Stimulated activated naive CD8-positive, alpha-beta T cell treated with anti-CD3 and anti-CD28 coated beads, Interleukin-15, Interleukin-2, amounts not matched to agents 100 ng/mL and 50 ng/mL, for 24 hours (primary cell): ENCODE measurements around the gene ANKRD28.
A peak's percentile ranks its signal among the peaks of the same experiment; 100 is the strongest.

Source experiments
- H3K27ac Mint-ChIP-seq: one replicate; pipeline ENCODE4 v1.8.0; 2021; ENCODE audit warnings: mild to moderate bottlenecking, mixed read lengths
- H3K27me3 Mint-ChIP-seq: one replicate; pipeline ENCODE4 v1.8.0; 2021; ENCODE audit warnings: mixed read lengths
- H3K36me3 Mint-ChIP-seq: one replicate; pipeline ENCODE4 v1.8.0; 2021; ENCODE audit warnings: low read depth, mixed read lengths
- H3K4me1 Mint-ChIP-seq: one replicate; pipeline ENCODE4 v1.8.0; 2021; ENCODE audit warnings: low read depth, mixed read lengths
- H3K4me3 Mint-ChIP-seq: one replicate; pipeline ENCODE4 v1.8.0; 2021; ENCODE audit warnings: mild to moderate bottlenecking, mixed read lengths
- H3K9me3 Mint-ChIP-seq: one replicate; pipeline ENCODE4 v1.8.0; 2021; ENCODE audit warnings: mixed read lengths

ANKRD28 gene

DNA sequence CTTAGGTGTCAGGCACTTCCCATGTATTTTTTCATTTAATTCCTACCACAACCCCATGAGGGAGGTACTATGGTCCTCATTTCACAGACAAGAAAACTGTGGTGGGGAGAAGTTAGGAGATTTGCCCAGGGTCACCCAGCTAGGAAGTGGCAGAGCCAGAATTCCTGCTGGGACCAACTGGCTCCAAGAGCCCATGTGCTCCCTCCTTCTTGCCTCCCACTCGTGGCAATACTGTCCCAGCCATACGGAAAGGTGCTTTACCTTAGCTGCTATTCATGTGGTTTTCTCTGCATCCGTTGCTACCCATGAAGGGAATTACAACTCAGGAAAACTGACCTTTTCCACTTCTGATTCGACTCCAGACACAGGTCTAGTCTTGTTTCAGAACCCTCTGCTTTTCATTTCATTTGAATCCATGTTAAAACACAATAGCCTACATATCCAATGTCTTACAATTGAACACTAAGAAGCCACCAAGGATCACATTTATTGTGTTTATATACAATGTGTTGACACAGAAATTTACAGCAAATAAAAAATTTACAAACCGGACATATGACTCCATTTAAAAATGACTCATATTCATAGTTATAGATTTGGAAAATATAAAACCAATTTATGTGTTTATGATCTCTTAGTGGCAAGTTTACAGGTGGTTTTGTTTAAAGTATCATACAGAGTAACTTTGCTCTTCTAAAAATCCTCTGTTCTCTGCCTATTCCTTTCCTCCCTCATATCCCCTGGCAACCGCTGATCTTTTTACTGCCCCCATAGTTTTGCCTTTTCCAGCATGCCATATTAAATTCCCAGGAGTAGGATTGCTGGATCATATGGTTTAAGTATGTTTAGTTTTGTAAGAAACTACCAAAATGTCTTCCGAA lies 137.5 kb downstream of the ANKRD28 start:
- Mint-ChIP-seq H3K9me3 (peaks cover 20% of the 10 kb centered on the region), H3K36me3 (peaks cover 21% of the 10 kb centered on the region), H3K4me3 (no peak overlapping the region), H3K27ac (no peak overlapping the region), H3K27me3 (peaks cover 5% of the 10 kb centered on the region), H3K4me1 (peaks cover 12% of the 10 kb centered on the region)

DNA sequence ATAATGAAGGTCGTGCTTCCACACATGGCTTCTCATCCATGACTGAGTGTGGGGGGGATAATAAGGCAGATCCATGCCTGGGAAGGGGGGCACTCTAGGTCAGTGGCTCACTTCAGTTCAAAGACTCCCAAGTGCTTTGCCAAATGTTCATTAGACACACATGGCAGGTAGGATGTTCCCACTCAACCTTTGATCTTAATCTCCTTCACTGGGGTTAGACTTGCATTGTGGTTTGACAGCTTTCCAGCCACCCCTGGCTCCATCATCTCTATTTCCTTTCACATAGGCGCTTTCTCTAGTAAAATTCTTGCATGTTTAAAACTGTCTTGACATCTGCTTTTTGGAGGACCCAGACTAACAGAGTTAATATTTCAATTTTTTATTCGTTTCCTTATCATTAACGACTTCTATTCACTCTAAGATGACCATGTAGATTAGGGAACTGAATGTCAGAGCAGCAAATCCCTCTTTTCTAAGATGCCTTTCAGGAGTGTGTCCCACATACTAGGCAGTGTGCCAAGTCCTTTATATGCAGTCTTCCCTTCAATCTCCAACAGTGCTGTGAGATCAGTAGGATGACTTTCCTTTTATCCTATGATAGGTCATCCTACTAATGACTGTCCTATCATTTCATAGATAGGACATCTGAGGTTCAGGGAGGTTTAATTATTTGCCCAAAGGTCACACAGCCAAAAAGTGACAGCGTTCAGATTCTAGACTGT lies 138.4 kb downstream of the ANKRD28 start:
- Mint-ChIP-seq H3K27me3 (peaks cover 5% of the 10 kb centered on the region), H3K36me3 (peaks cover 20% of the 10 kb centered on the region), H3K9me3 (peaks cover 20% of the 10 kb centered on the region), H3K4me1 (peaks cover 12% of the 10 kb centered on the region), H3K27ac (no peak overlapping the region), H3K4me3 (no peak overlapping the region)

DNA sequence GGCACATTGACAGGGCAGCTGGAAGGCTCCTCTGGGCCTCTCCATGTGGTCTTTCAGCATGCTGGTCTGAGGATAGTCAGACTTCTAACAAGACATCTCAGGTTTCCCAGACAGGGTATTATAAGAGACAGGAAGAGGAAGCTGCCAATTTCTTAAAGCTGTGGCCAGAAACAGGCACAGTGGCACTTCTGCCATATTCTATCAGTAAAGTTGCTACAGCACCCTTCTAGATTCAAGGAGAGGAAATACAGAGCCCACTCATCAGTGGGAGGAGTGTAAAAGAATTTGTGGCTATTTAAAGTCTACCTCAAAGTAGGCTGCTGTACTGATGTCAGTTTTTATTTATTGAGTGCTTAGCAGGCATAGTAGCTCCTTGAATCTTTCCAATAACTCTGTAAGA lies 140.8 kb downstream of the ANKRD28 start:
- H3K9me3 Mint-ChIP-seq, result peaks cover 20% of the 10 kb centered on the region
- H3K4me1 Mint-ChIP-seq, result peaks cover 12% of the 10 kb centered on the region
- H3K4me3 Mint-ChIP-seq, result no peak overlapping the region
- H3K36me3 Mint-ChIP-seq, result peaks cover 20% of the 10 kb centered on the region
- H3K27ac Mint-ChIP-seq, result no peak overlapping the region
- peaks cover 11% of the 10 kb centered on the region for H3K27me3 Mint-ChIP-seq

DNA sequence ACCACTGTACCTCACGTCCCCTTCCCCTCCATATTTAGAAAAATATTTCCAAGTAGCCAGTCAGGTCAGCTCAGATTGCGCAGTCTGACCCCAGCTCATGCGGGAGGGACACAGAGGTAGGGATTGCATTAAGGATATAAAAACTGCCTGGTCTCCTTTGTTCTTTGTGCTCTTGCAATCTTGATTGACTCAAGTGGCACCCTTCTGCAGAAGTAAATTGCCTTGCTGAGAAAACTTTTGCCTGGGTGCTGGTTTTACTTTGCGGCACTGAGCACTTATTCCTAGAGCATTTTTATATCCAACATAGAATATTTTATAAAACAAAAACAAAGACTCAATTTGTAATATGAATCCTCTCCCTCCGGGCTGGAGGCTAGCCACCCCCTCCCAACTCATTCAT lies 141.4 kb downstream of the ANKRD28 start:
- H3K4me1 Mint-ChIP-seq, result peaks cover 12% of the 10 kb centered on the region
- no peak overlapping the region for H3K4me3 Mint-ChIP-seq
- peaks cover 12% of the 10 kb centered on the region for H3K27me3 Mint-ChIP-seq
- peaks cover 20% of the 10 kb centered on the region for H3K9me3 Mint-ChIP-seq
- H3K36me3 Mint-ChIP-seq, result peaks cover 17% of the 10 kb centered on the region
- H3K27ac Mint-ChIP-seq, result no peak overlapping the region

DNA sequence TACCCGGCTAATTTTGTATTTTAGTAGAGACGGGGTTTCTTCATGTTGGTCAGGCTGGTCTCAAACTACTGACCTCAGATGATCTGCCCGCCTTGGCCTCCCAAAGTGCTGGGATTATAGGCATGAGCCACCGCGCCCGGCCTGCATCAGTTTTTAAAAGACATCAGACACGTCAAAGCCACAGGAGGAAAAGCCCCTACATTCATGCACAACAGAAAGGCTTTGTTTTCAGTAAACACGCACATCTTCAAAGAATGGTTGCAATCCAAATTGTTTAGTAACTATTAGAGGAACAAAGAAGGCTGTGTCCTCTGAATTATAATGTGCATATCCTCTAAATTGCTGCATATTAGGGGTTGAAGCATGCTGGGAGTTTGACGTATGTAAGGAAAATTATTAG lies 142.9 kb downstream of the ANKRD28 start:
- H3K27ac Mint-ChIP-seq, result no peak overlapping the region
- H3K27me3 Mint-ChIP-seq, result peaks cover 19% of the 10 kb centered on the region
- peaks cover 15% of the 10 kb centered on the region for H3K36me3 Mint-ChIP-seq
- peaks cover 11% of the 10 kb centered on the region for H3K4me1 Mint-ChIP-seq
- H3K4me3 Mint-ChIP-seq, result no peak overlapping the region
- peaks cover 17% of the 10 kb centered on the region for H3K9me3 Mint-ChIP-seq

DNA sequence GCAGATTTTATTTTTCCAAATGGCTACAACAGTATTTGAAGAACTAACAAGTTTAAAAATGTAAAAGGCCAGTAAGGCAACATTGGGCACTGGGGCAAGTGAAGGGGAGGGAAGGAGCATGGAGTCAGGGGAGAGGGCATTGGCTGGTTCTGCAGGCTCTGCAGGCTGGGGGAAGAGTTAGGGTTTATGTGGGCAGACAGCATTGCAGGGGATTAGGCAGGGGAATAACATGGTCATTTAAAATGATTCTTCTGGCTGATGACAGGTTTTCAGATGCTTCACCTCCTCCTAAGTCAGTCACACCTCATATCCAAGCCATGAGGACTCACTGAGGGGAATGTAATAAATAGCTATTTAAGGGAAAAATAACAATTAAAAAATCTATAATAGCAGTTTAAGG lies 143.7 kb downstream of the ANKRD28 start:
- Mint-ChIP-seq H3K27me3 (peaks cover 25% of the 10 kb centered on the region), H3K27ac (no peak overlapping the region), H3K36me3 (peaks cover 15% of the 10 kb centered on the region), H3K4me1 (peaks cover 12% of the 10 kb centered on the region), H3K9me3 (peaks cover 22% of the 10 kb centered on the region), H3K4me3 (no peak overlapping the region)

DNA sequence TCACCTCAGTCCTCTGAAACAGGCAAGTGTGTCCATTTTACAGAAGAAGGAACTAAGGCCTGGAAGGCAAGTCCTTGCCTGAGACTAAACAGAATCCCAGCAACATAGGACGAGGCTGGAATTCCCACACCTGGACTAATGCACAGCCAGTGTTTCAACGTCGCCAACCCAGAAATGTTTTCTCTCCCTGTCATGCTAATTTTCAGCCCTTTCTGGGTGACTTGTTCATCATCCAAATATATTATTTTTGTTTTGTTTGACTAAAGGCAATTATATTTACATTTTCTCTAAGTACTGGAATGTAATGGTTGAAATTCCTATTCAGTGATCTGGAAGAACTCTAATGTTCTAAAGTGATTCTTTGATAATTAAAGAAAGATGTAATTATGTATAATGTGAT lies 144.5 kb downstream of the ANKRD28 start:
- H3K9me3 Mint-ChIP-seq, result peaks cover 22% of the 10 kb centered on the region
- H3K36me3 Mint-ChIP-seq, result peaks cover 9% of the 10 kb centered on the region
- H3K4me1 Mint-ChIP-seq, result peaks cover 20% of the 10 kb centered on the region
- H3K27ac Mint-ChIP-seq, result no peak overlapping the region
- no peak overlapping the region for H3K4me3 Mint-ChIP-seq
- H3K27me3 Mint-ChIP-seq, result peaks cover 25% of the 10 kb centered on the region

DNA sequence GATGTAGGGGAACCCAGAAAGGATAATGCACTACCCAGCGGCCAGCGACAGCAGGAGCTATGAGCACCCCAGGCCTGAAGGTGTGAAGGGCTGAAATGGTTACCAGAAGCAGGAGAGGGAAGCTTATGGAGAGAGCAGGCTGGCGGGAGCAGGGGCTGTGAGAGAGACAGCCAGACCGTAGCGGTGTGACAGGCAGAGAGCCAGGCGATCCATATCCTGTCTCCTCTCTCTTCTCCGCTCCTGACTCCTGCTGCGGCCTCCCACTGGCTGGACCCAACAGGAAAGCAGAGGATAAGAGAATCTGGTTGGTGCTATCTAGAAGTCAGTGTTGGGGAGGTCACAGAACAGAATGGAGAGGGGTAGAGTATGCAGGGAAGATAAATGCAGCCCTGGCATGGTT lies 146.4 kb downstream of the ANKRD28 start:
- Mint-ChIP-seq H3K36me3 (peaks cover 9% of the 10 kb centered on the region), H3K27ac (no peak overlapping the region), H3K9me3 (peaks cover 15% of the 10 kb centered on the region), H3K4me1 (peaks cover 40% of the 10 kb centered on the region), H3K27me3 (peaks cover 25% of the 10 kb centered on the region), H3K4me3 (no peak overlapping the region)

DNA sequence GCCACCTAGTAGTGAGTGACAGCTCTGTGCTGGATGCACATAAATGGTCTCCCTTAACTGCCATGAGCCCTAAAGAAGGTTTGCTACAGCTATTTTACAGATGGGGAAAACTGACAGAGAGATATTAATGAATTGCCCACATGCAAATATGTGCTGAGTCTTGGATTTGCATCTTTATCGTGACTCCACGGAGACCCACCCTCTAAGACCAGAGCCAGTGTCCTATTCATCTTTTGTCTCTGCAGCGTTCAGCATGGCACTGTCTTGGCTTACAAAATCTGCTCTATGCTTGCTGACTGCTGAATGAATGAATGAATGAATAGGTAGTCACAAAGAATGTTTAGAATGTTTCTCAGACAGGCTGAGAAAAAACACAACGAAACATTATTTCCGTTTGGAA lies 147.9 kb downstream of the ANKRD28 start:
- H3K4me1 Mint-ChIP-seq, result peaks cover 51% of the 10 kb centered on the region
- no peak overlapping the region for H3K27ac Mint-ChIP-seq
- peaks cover 5% of the 10 kb centered on the region for H3K9me3 Mint-ChIP-seq
- peaks cover 25% of the 10 kb centered on the region for H3K27me3 Mint-ChIP-seq
- no peak overlapping the region for H3K4me3 Mint-ChIP-seq
- peaks cover under 1% of the 10 kb centered on the region for H3K36me3 Mint-ChIP-seq

DNA sequence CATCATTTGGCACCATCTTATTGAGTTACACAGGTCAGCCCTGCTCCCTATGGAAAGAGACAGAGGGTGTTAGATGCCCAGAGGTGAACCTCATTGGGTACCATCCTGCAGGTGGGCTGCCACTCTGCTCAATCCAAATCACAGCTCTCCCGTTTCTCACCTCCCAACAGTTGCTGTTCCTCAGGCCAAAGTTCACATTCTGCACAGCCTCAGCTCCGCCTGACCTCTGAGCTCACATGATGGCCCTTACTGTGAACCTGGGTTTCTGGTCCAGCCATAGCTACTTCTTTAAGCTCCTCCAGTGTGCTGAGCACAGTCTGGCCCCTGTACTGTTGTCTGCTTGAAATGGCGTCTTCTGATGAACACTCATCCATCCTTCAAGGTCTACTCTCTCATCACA lies 148.4 kb downstream of the ANKRD28 start:
- Mint-ChIP-seq H3K9me3 (peaks cover 5% of the 10 kb centered on the region), H3K4me1 (peaks cover 51% of the 10 kb centered on the region), H3K27ac (no peak overlapping the region), H3K4me3 (no peak overlapping the region), H3K27me3 (peaks cover 25% of the 10 kb centered on the region), H3K36me3 (peaks cover 2% of the 10 kb centered on the region)

DNA sequence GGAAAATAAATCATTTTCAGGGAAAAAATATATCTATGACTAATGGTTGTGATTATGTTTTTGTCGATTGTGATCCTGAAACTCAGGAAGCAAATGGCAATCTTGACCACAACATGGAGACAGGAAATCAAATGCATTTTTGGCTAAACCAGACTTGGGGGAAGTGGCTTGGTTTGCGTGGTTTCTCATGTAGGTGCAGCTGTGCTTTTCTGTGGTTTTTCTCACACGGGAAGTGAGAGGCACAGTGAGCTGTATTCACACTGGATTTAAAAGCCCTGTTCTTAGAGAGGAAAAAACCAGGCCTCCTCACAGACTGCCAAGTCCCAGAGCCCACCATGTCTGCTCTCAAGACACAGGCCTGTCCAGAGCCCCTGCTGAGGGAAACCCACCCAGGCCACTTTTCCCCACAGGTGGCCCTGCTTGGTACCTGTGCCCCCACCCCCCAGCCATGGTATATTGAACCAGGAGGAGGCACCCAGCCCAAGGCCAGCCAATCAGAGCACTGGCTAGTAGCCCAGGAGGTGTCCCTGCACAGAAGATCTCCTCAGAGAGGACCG lies 150.1 kb downstream of the ANKRD28 start:
- H3K27ac Mint-ChIP-seq, result peak overlapping the region; percentile 89
- peak overlapping the region; percentile 68 for H3K4me3 Mint-ChIP-seq
- peaks cover 51% of the 10 kb centered on the region for H3K4me1 Mint-ChIP-seq
- H3K9me3 Mint-ChIP-seq, result peaks cover 5% of the 10 kb centered on the region
- peaks cover 23% of the 10 kb centered on the region for H3K27me3 Mint-ChIP-seq
- peaks cover 5% of the 10 kb centered on the region for H3K36me3 Mint-ChIP-seq

DNA sequence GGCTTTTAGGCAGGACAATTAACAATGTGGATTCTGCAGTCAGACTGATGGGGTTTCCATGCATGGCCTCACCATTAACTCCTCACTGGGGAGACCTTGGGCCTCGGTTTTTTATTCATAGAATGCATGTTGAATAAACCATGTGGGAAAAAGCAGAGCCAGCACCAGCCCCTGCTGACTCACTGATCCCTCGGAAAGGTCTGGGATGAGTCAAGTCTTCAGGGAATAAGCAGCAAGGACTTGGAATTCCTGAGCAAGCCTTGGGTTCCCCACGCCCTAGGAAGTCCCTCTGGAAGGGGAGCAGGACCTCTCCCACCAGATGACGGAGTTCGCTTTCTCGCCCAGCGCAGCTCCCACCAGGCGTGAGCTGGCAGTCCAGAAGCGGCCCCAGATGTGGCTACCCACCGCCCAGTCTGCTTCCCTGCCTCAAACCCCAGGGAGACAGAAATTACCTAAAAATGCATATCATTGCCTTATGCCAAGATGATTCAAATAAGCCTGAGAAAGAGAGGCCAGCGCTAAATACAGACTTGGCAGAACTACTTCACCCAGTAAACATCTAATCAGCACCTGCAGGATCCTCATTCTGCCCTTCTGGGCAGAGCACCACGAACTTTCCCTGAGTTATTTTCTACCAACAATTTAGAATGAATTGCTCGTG lies 150.8 kb downstream of the ANKRD28 start:
- Mint-ChIP-seq H3K27ac (peak overlapping the region; percentile 89), H3K27me3 (peaks cover 20% of the 10 kb centered on the region), H3K4me3 (peak overlapping the region; percentile 68), H3K4me1 (peaks cover 51% of the 10 kb centered on the region), H3K36me3 (peaks cover 7% of the 10 kb centered on the region), H3K9me3 (peaks cover 5% of the 10 kb centered on the region)

DNA sequence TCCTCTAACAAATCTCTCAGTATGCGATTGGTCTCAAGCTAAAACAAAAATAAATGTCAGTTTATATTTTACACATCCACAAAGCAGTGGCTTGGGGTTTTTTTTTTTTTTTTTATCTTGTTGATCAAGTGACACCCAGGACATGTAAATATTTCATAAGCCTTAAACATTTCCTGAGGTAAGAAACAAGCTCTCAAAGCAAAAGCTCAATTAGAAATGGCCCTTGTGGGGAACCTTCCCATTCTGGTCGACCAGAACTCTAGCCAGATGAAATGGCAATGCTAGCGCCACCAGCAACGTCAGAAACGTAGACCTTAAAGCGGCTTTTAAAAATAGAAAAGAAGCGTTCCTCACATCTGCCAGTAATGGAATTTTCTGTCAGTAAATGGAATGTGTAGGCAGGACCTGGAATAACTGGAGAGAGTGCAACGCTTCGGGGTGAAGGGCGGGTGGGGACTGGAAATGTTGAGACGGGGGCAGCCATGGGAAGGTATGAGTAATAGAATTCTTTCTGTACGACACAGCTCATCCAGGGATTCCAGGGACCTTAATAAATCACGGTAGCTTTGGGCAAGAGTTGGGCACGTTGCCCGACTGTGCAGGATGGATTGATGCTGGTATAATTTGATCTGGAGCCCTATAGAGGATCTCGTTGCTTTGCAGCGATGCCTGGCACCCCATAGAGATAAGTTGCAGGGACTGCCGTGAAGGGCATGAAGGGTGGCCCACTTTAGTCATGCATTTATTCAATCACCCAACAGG lies 151.9 kb downstream of the ANKRD28 start:
- Mint-ChIP-seq H3K4me3 (no peak overlapping the region), H3K27ac (no peak overlapping the region), H3K9me3 (peaks cover 5% of the 10 kb centered on the region), H3K27me3 (peaks cover 11% of the 10 kb centered on the region), H3K4me1 (peaks cover 56% of the 10 kb centered on the region), H3K36me3 (peaks cover 14% of the 10 kb centered on the region)

DNA sequence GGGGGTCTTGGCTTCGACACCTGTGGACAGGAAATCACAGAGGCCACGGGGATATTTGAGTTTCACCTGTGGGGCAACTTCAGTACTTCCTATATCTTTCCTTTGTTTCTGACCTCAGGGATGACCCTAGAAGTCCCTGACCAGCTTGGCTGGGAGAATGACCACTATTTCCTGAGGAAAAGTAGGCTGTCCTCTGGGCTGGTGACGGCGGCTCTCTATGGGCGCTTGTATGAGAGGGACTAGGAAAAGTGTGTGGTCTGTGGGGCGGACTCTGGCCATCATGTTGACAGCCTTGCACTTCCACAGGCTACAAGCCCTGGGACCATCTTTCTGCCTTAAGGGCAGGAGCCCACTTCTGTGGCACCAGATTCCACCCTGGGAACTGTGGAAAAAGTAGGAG lies 152.5 kb downstream of the ANKRD28 start:
- Mint-ChIP-seq H3K27me3 (peaks cover 7% of the 10 kb centered on the region), H3K27ac (no peak overlapping the region), H3K4me3 (no peak overlapping the region), H3K4me1 (peaks cover 53% of the 10 kb centered on the region), H3K9me3 (peaks cover 5% of the 10 kb centered on the region), H3K36me3 (peaks cover 14% of the 10 kb centered on the region)
